Endothelial cell of umbilical vein (primary cell): ENCODE data around the gene DSPP. TPM values are rescaled to one million over a fixed set of nuclear protein-coding genes. Genes with fewer than 3 reads are reported as not detected.
A peak's percentile ranks its signal among the peaks of the same experiment; 100 is the strongest.

Experiments
- BruUV-seq: library from RNA; stranded (reverse); fragments of 400-500 nt; replicated peaks from 2 replicates; lab custom pipeline; 2021; lab: Mats Ljungman, UMichigan
- CTCF ChIA-PET: fragments of 300-600, 350-600 bp; sonication (Branson Sonifier 250); formaldehyde crosslinking; loops from one replicate; lab custom pipeline; 2021; ENCODE audit warnings: antibody characterized with exemption, inconsistent platforms; lab: Charles Lee
- POLR2A ChIA-PET: fragments of 300-600, 350-600 bp; sonication (Branson Sonifier 250); formaldehyde crosslinking; loops from one replicate; lab custom pipeline; 2021; ENCODE audit warnings: antibody characterized with exemption, inconsistent platforms; lab: Charles Lee
- DNase-seq: peaks from one replicate; pipeline ENCODE4 v3.0.0-alpha.2; 2011; ENCODE audit warnings: low read depth, low spot score
- FAIRE-seq: peaks from 2 replicates; lab custom pipeline; 2011; peaks lifted over from hg19 to GRCh38; lab: Jason Lieb, UNC
- H2AFZ ChIP-seq: 2 replicates; pipeline ENCODE4 v1.6.0; 2012; ENCODE audit warnings: low read depth, low read length, control low read depth, inconsistent platforms
- H3K27ac ChIP-seq: 2 replicates; pipeline ENCODE4 v1.5.1; 2011; ENCODE audit warnings: low read depth, mild to moderate bottlenecking, control low read depth, low read length, moderate library complexity; ENCODE audit not compliant: insufficient read depth
- H3K27me3 ChIP-seq, 2 experiments: 2 replicates each; pipeline versions ENCODE4 v1.6.0 to v1.6.1; 2011; ENCODE audit warnings: low read length in 2 of 2, mixed read lengths in 1 of 2; ENCODE audit not compliant: control insufficient read depth in 2 of 2, insufficient read depth in 2 of 2
- H3K36me3 ChIP-seq, 2 experiments: 2 replicates in 1 of 2; 3 replicates in 1 of 2; pipeline ENCODE4 v1.5.1; 2011; ENCODE audit warnings: low read length in 2 of 2, mild to moderate bottlenecking in 1 of 2, moderate library complexity in 1 of 2; ENCODE audit not compliant: control insufficient read depth in 2 of 2, insufficient read depth in 2 of 2; ENCODE audit errors: extremely low read depth in 1 of 2
- H3K4me1 ChIP-seq: 3 replicates; pipeline ENCODE4 v1.5.1; 2011; ENCODE audit warnings: mild to moderate bottlenecking, low read length; ENCODE audit not compliant: control insufficient read depth, insufficient read depth; ENCODE audit errors: extremely low read depth
- H3K4me2 ChIP-seq: 2 replicates; pipeline ENCODE4 v1.6.1; 2011; ENCODE audit warnings: low read length, control low read depth, mixed read lengths; ENCODE audit not compliant: insufficient read depth
- H3K4me3 ChIP-seq, 3 experiments: fragments of 200-600 bp in 1 of 3; sonication (generic), shearing (Covaris generic) in 1 of 3; replicated peaks in 1 of 3; 2 replicates each; pipeline ENCODE4 v1.5.1; 2011 to 2016; ENCODE audit warnings: control low read depth in 3 of 3, low read length in 3 of 3, mild to moderate bottlenecking in 2 of 3, inconsistent platforms in 1 of 3, low read depth in 1 of 3, moderate library complexity in 1 of 3; ENCODE audit not compliant: insufficient read depth in 1 of 3
- H3K79me2 ChIP-seq: 2 replicates; pipeline ENCODE4 v1.6.0; 2012; ENCODE audit warnings: low read length, inconsistent platforms; ENCODE audit not compliant: control insufficient read depth, insufficient read depth
- H3K9ac ChIP-seq: replicated peaks from 2 replicates; pipeline ENCODE3; 2011; ENCODE audit warnings: low read length, control low read depth; ENCODE audit not compliant: insufficient read depth; ENCODE audit errors: extremely low read depth
- H3K9me1 ChIP-seq: replicated peaks from 3 replicates; pipeline ENCODE4 v1.6.0; 2011; ENCODE audit warnings: mild to moderate bottlenecking, low read length; ENCODE audit not compliant: control insufficient read depth, insufficient read depth; ENCODE audit errors: extremely low read depth
- H3K9me3 ChIP-seq: replicated peaks from 2 replicates; pipeline ENCODE4 v1.5.1; 2012; ENCODE audit warnings: low read length, inconsistent platforms; ENCODE audit not compliant: control insufficient read depth, insufficient read depth
- H4K20me1 ChIP-seq: replicated peaks from 2 replicates; pipeline ENCODE3; 2011; ENCODE audit warnings: mild to moderate bottlenecking, low read length; ENCODE audit not compliant: control insufficient read depth, insufficient read depth; ENCODE audit errors: extremely low read depth
- CTCF ChIP-seq, 2 donors: IDR thresholded peaks; 1 replicate in 1 of 2; 2 replicates in 1 of 2; pipeline ENCODE4 v1.5.1; 2011; ENCODE audit warnings: low read length in 2 of 2, mild to moderate bottlenecking in 2 of 2, moderate library complexity in 2 of 2, control low read depth in 1 of 2, inconsistent platforms in 1 of 2, low read depth in 1 of 2; ENCODE audit not compliant: insufficient read depth in 1 of 2; ENCODE audit errors: extremely low read depth in 1 of 2
- EZH2 ChIP-seq: IDR thresholded peaks from 2 replicates; pipeline ENCODE4 v1.6.1; 2012; ENCODE audit warnings: borderline replicate concordance, low read depth, mild to moderate bottlenecking, moderate library complexity, low read length, inconsistent platforms; ENCODE audit not compliant: severe bottlenecking
- FOS ChIP-seq: IDR thresholded peaks from 2 replicates; pipeline ENCODE4 v1.6.1; 2011; ENCODE audit warnings: mild to moderate bottlenecking, low read length, moderate library complexity, borderline replicate concordance; ENCODE audit not compliant: insufficient read depth
- GATA2 ChIP-seq: IDR thresholded peaks from 2 replicates; pipeline ENCODE4 v1.7.0; 2011; ENCODE audit warnings: low read depth, mild to moderate bottlenecking, moderate library complexity, mixed read lengths, low read length; ENCODE audit not compliant: insufficient read length, insufficient read depth
- JUN ChIP-seq: IDR thresholded peaks from 2 replicates; pipeline ENCODE4 v1.6.1; 2011; ENCODE audit warnings: borderline replicate concordance, low read depth; ENCODE audit not compliant: insufficient read length, insufficient read depth
- POLR2AphosphoS5 ChIP-seq: IDR thresholded peaks from 2 replicates; pipeline ENCODE4 v1.6.1; 2012; ENCODE audit warnings: low read depth, mild to moderate bottlenecking, control low read depth, low read length, moderate library complexity; ENCODE audit not compliant: insufficient read depth
- dilution Hi-C: fragments of 300-500 bp; cut with MboI; formaldehyde crosslinking; loops from one replicate; pipeline ENCODE4 v1.15.0; 2019; ENCODE audit warnings: low sequenced_read_pairs; ENCODE audit not compliant: extremely low pct_ligation_motif_present
- intact Hi-C: fragments of 100-400 bp; cut with micrococcal nuclease; formaldehyde crosslinking; loops from one replicate; pipeline ENCODE4 v1.10.0; 2022
- polyA plus RNA-seq, 4 experiments: library from polyadenylated mRNA; depleted of rRNA in 3 of 4; stranded (reverse) in 3 of 4; unstranded in 1 of 4; fragments of >200 nt; gene quantifications; 2 replicates each; pipeline versions ENCODE4 v1.2.1 to v1.2.3, GENCODE V29; 2011 to 2012; ENCODE audit warnings: missing spikeins in 1 of 4
- total RNA-seq: library from RNA; stranded (reverse); gene quantifications from 2 replicates; pipeline ENCODE4 v1.2.3, GENCODE V29; 2021

Gene DSPP
- total and polyA plus RNA-seq, 2 donors (not counting 3 experiments of a cell fraction or from before 2014, with no cell fraction given): not detected

- Histone ChIP-seq H3K4me1 (peaks cover 32% of the 10 kb centered on the region), H3K27ac (peak overlapping the region; percentile 93), H4K20me1 (no peaks in the 10 kb centered on the region), H3K79me2 (no peaks in the 10 kb centered on the region), H3K4me2 (peak overlapping the region; percentile 76), H3K9me1 (no peaks in the 10 kb centered on the region), H2AFZ (peak overlapping the region; percentile 12), H3K36me3 (no peaks in the 10 kb centered on the region), H3K9ac (peak overlapping the region; percentile 42), H3K9me3 (no peaks in the 10 kb centered on the region), H3K4me3 (no peak overlapping the region), H3K27me3 (no peaks in the 10 kb centered on the region)
- DNase-seq: peak; percentile 91
- dilution Hi-C loops: no loop called here
- FAIRE-seq: peak; percentile 86
- TF ChIP-seq JUN: peak; percentile 98
- no peak for TF ChIP-seq EZH2
- peak; percentile 64 for TF ChIP-seq POLR2AphosphoS5
- peak; percentile 77 for TF ChIP-seq FOS
- peak; percentile 75 for TF ChIP-seq GATA2
- intact Hi-C loops: loop anchor here (5.0 to 10.0 kb wide), 4 partner anchors 235 to 797 kb away; partner anchors contain the start of genes HERC5 and NUDT9
- BruUV-seq: no TSS peak
- POLR2A ChIA-PET: no interaction called here
- CTCF ChIA-PET: interaction anchor here (1.2 to 2.0 kb wide), 7 partner anchors 9 to 192 kb away, joined by 3 to 5 read pairs (median 4); no protein-coding TSS in a partner anchor
Observed at GRCh38 chr4:87657525-87657924, 49.2 kb downstream of the DSPP start.

GRCh38 chr4:87659247-87659931 lies 51.1 kb downstream of the DSPP start:
- dilution Hi-C loops: no loop called here
- Histone ChIP-seq H3K4me1 (peaks cover 32% of the 10 kb centered on the region), H3K36me3 (no peaks in the 10 kb centered on the region), H3K27me3 (no peaks in the 10 kb centered on the region), H3K27ac (peak overlapping the region; percentile 93), H3K79me2 (no peaks in the 10 kb centered on the region), H2AFZ (no peak overlapping the region), H3K4me2 (peak overlapping the region; percentile 69), H4K20me1 (no peaks in the 10 kb centered on the region), H3K9me3 (no peaks in the 10 kb centered on the region), H3K9me1 (no peaks in the 10 kb centered on the region), H3K4me3 (peak overlapping the region in 1 of 3 experiments; percentile 18), H3K9ac (peak overlapping the region; percentile 24)
- CTCF ChIA-PET: interaction anchor here (1.1 kb wide), 2 partner anchors 9 to 115 kb away, joined by 3 read pairs; no protein-coding TSS in a partner anchor
- DNase-seq (peak; percentile 70), FAIRE-seq (peak; percentile 65)
- intact Hi-C loops: loop anchor here (5.0 to 10.0 kb wide), 4 partner anchors 237 to 795 kb away; partner anchors contain the start of genes HERC5 and NUDT9
- no TSS peak for BruUV-seq
- POLR2A ChIA-PET: no interaction called here
- TF ChIP-seq JUN: peak; percentile 58
- no peak for TF ChIP-seq CTCF (IDR thresholded peaks at IDR 0.05; ENCODE audit: extremely low read depth in 1 of 2, insufficient read depth in 1 of 2, low read depth in 1 of 2, low read length in 2 of 2)
- TF ChIP-seq FOS: peak; percentile 41
